ENCODE data around the gene OVAAL. TPM values are rescaled to one million over a fixed set of nuclear protein-coding genes. Genes with fewer than 3 reads are reported as not detected.

OVAAL gene
- total RNA-seq (2014; rRNA removed; shearing (Covaris generic)): 0.05 and 0.79 TPM in 2 replicates

DNA sequence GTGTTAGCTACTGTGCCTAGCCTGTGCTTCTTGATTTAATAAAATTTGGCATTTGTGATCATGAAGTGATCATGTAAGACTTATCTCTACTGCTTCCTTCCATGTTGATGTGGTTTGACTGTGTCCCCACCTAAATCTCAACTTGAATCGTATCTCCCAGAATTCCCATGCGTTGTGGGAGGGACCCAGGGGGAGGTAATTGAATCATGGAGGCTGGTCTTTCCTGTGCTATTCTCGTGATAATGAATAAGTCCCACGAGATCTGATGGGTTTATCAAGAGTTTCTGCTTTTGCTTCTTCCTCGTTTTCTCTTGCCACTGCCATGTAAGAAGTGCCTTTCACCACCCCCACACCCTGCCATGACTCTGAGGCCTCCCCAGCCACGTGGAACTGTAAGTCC lies at the start of gene OVAAL:
Gene OVAAL, plus strand, starts transcription at position 301 of the 400 bp plus-strand sequence.
- no peak for DNase-seq (ENCODE audit: low read depth)

DNA sequence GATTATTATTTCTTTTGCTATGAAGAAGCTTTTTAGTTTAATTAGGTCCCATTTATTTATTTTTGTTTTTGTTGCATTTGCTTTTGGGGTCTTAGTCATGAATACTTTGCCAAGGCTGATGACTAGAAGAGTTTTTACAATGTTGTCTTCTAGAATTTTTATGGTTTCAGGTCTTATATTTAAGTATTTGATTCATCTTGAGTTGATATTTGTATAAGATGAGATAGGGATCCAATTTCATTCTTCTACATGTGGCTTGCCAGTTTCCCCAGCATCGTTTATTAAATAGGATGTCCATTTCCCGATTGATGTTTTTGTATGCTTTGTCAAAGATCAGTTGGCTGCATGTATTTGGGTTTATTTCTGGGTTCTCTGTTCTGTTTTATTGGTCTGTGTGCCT lies 47.9 kb upstream of the OVAAL start:
- no peak for DNase-seq (ENCODE audit: low read depth)

DNA sequence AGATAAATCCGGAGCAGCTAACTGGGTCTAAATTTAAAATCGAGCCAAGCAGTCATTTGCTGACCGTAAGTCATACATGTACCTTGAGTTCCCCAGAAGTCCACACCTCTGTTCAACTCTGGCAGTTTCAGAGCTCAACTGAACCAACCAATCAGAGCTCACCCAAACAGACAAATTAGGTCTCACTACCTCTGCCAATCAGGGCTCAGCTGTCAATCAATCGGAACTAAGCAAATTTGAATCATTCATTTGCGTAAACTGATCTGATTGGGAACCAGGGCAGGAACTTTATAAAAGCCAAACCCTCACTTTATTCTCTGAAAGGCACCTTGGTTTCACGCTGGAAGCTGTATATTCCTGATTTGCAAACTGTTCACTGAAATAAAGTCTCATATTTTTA lies 45.2 kb upstream of the OVAAL start:
- DNase-seq (ENCODE audit: low read depth): no peak

DNA sequence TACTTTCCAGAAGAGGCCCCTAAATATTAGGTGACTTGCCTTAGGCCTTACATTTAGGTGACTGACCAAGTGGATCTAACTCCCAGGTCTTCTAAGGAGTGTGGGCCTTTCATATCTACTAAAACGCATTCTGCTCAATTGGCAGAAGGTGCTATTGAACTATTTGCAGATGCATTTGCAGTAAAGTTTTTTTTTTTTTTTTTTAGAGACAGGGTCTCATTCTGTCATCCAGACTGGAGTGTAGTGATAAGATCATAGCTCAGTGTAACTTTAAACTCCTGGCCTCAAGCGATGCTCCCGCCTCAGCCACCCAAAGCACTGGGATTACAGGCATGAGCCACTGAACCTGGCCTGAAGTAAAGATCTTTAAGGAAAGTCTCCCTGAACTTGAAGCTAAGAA lies 43.4 kb upstream of the OVAAL start:
- no peak for DNase-seq (ENCODE audit: low read depth)

DNA sequence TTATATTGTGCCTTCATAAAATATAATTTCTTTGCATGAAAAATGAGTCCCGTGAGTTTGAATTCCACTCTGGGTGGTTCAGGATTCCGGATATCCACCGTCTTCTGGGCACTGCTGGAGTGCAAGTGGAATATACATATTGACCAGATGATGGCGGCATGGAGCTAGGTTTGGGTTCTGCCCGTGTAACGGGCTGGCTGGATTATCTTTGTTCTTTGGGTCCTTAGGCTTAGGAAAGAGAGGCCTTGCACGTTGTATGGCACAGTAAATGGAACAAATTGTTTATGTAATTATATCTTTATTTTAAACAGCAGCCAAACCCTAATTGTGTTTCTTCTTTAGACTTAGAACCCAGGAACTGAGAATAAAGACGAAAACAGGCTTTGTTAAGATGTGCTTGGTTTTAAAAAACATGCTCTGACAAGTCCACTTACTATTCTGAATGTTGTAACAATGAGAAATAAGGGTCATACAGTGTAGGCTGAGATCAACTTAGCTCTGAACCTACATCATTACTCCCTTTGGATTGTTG lies 42.8 kb upstream of the OVAAL start:
- DNase-seq (ENCODE audit: low read depth): peak; percentile 77

DNA sequence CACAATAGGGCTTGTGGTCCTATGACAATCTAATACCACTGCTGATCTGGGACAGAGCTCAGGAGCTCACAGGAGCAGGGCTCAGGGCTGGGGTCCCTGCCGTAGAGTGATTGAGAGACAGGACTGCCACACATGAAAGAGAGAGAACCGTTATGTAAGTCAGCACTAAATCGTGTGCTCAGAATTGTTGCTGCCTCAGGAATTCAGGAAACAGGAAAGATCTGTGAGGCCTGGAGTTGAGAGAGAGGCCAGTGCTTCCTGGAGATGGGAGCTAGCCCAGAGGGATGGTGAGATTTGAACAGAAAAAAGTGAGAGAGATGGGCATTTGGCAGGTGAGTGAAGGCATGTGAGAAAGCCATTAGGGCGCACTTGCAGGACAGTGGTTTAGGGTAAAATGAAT lies 38.9 kb upstream of the OVAAL start:
- DNase-seq (ENCODE audit: low read depth): no peak

DNA sequence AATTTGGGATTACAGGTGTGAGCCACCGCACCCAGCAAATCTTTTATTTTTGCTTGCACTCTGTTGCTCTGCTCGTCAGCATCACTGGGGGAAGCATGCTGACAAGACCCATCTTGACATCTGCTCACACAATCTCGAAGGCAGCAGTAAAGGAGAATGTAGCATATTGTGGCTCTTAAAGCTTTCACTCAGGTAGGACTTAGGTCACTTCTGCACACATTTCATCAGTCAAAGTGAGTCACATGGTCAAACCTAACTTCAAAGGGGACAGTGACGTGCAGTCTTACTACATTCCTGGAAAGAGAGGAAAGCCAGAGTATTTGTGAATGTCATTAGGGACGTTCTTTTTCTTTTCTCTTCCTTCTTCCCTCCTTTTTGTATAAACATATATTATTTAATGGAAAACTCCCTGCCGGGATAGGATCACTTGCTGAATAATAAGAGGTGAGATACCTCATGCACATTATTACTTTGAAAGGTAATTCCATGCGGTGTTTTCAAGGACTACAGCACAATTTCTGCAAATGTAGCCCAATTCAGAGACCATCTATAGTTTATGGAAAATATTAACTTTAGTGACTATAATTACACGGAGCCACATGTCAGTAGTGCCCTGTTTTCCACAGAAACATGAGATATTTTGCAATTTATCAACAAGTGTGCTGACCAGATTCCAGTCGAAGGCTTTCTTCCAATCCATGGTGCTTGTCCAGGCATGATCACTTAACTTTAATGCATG lies 37.1 kb upstream of the OVAAL start:
- no peak for DNase-seq (ENCODE audit: low read depth)

DNA sequence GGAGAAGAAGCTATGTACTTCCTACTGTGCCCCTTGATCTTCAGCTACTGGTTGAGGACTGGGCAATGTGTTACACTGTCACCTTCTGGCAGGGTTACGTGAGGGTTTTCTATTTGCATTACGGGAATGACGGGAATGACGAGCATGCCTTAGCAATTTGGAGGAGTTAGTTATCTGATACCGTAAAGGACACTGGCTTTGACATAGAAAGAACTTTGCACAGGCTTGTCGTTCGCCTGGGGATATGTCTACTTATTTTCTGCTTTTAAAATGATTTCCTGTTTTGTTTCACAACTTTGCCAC lies 36.6 kb upstream of the OVAAL start:
- no peak for DNase-seq (ENCODE audit: low read depth)

DNA sequence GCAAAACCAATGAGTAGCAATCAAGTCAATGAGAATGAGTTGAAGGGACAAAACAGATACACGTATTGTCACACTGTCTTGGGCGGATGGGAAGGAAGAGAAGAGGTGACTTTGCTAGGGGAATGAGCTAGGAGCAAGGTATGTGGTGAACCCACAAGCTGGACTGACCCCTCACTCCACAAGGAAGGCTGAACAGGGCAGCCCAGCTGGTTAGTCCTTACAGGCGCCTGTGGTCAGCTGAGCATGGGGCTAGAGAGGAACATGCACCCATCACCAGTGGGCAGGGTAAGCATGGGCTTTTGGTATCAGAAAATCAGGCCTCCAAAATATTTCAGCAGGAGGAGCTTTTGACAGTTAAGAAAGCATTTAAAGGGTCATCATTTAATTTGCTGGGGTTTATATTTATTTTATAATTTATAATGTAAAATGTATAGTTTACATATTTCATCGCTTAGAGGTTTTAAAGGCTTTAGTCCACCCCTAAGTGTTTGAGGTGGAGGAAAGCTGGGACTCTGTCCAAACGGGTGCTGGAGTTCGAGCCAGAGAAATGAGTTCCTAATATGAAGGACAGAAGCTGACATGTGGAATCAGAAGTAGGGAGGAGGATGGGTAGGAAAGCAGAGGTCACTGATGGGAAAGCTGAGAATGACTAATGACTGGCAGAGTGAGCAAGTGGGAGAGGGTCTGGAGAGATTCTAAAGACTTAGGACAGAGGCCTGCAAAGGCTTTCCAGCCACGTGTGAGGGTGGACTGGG lies 34.4 kb upstream of the OVAAL start:
- DNase-seq (ENCODE audit: low read depth): no peak

DNA sequence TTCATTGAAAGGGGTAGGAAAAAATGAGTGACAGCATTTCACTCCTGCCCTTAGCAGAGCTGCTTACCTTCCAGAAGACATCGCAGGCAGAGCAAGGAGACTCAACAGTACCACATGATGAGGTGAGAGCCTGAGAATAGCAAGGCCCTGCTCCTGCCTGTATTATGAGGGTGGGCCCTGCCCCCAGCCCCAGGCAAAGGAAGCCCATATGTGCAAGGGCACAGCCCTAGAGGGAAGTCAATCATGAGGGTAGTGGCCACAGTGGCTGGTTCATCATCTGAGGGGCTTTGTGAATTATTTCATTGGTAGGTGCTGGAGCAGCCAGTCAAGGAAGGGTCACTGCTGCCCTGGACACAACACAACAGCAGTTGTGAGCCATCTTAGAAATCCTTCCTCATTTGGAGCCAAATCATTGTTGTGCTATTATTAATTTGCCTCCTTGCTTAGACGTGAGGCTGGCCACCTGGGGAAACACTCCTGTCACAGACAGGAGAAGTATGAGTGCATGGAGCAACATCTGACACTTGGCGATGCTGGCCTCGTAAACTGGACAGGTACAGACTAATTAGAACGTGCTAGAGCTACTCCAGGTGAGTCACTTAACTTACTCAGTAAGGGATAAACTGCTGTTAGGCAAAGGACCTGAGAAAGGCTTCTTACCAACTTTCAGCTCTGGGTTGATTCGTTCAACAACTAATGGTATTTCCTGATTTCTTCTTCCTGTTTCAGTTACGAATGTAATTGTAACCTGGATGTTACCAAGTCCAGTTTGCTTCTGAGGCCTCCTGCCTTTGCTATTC lies 33.6 kb upstream of the OVAAL start:
- DNase-seq (ENCODE audit: low read depth): no peak

DNA sequence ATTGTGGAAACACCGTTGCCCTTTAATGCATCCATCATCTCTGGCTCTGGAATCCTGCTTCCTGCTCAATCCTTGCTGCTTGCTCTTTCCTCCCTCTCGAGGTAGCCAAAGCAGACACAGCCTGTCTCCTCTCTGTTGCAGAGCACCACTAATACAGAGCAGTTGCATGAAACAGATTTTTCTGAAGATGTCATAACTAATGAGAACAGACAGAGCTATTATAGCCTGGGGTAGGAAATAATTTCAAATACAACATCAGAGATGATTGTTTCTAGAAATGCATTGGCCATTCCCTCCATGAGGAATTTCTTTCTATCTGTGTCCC lies 33.1 kb upstream of the OVAAL start:
- DNase-seq (ENCODE audit: low read depth): no peak

DNA sequence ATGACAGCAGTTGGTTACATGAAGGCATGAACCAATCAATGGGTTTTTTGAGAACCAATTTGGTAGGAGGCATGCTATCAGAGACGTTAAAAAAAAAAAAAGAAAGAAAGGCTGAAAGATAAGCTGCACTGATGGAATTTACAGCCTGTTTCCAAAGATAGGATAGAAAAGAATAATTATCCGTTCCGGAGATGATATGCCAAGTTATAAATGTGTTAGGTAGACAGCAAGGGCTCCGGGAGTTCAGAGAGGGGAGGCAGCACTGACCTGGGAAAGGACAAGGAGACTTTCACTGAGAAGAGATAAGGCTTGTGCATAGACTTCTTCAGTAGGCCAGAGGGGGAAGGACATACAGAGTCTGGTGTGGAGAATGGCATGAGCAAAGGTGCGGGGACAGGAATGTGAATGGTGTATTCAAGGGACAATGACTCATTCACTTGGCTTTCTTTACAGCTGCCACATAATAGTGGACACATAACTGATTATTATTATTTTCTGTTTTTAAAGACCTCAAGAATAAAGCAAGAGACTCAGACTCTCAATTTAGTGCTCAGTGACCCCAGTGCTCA lies 31.6 kb upstream of the OVAAL start:
- peak; percentile 75 for DNase-seq (ENCODE audit: low read depth)

DNA sequence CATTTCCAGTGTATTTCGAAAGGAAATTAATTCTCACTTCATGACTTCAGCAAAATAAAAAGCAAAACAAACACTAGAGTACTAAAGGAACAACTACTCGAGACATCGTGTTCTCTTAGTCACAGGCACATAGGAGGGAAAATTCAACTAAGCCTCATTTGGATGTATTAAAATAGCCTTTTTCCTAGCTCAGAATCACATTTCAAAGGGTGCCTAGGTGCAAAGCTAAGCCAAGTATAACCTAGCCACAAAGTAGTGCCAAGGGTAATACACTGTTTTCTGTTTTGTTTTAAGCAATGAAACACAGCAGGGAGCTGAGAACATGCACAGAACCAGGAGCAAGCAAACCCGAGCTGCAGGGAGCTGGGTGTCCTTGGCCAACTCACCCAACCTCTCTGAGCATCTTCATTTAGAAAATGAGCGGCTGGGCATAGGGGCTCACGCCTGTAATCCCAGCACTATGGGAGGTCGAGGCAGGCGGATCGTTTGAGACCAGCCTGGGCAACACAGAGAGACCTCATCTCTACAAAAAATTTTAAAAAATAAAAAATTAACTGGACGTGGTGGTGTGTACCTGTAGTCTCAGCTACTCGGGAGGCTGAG lies 29.8 kb upstream of the OVAAL start:
- DNase-seq (ENCODE audit: low read depth): no peak

DNA sequence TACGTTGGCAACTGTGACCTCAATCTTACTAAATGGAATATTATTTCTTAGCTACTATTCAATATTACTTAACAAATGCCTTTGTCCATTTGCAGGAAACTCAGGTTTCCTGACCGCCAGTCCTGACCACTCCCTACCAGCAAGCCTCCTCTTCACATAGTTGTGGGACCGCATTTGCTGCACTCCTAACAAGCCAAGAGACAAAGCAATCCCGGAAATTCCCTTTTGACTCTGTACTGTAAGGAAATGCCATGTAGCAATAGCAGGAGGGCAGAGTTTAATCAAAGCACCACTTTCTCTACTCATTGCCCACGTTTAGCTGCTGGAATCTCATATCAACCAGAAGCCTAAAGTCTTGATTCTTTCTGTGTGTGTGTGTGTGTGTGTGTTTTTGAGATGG lies 28.3 kb upstream of the OVAAL start:
- DNase-seq (ENCODE audit: low read depth): peak; percentile 89

DNA sequence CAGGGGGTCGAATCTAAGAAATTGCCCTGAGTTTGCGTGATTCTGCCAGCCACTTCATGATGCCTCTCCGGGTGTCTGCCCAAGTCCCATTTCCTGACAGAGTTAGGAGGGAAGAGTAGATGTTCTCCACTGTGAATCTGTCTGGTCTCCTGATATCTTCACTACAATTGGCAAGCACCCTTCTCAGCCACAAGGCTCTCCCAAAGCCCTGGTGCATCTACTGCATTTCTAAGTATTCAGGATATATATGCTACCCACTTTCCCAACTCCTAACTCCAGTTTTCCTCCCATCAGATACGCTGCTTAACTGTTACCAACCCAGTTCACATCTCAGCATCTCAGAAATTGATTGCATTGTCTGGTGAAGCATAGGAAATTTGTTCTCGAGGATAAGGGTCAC lies 25.9 kb upstream of the OVAAL start:
- no peak for DNase-seq (ENCODE audit: low read depth)

DNA sequence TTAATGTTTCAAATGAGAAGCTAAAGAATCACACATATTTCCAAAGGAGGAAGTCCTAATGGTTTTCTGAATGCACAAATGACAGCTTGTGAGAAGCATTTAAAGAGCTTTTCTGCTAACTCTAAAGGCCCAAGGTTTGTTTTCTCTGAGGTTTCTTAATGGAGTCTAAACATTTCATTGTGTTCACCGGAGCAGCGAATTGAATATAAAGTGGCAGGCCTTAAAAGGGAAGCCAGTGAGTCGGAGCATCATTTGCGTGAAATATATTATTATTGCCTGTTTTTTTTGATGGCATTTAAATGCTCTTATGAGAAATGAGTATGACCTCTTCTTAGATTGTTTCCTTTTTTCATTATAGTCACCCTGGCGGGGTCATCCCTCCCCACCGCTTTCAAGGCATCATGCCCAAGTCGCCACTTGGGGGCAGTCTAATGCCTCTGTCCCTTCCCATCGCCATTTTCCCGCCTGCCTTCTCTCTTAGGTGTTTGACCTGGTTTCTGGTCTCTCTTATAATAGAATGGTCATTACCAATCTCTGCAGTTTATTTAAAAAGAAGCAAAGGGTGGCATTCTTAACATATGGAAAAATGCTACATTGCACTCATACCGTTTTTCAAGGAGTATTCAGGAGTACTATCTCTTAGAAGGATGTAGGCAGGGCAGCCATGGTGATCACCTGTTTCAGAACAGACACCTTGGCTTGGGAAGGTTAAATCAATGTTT lies 25.3 kb upstream of the OVAAL start:
- DNase-seq (ENCODE audit: low read depth): peak; percentile 69

DNA sequence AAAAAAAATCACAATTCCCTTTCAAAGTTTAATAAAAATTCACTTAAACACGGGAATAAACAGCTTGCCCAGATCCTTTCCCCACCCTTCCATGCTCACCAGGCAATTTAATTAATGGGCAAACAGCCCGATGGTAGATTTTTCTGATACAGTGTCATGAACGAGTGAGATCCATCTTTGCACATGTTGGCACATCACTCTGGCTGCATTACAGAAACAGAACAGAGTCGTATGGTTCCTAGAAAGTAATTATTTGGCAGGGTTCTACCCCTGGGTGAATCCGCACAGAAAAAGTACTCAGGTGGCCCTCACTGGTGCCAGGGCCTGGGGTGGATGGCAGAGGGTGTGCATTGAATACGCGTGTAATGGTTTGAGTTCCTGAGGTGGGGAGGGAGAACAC lies 24.6 kb upstream of the OVAAL start:
- no peak for DNase-seq (ENCODE audit: low read depth)

DNA sequence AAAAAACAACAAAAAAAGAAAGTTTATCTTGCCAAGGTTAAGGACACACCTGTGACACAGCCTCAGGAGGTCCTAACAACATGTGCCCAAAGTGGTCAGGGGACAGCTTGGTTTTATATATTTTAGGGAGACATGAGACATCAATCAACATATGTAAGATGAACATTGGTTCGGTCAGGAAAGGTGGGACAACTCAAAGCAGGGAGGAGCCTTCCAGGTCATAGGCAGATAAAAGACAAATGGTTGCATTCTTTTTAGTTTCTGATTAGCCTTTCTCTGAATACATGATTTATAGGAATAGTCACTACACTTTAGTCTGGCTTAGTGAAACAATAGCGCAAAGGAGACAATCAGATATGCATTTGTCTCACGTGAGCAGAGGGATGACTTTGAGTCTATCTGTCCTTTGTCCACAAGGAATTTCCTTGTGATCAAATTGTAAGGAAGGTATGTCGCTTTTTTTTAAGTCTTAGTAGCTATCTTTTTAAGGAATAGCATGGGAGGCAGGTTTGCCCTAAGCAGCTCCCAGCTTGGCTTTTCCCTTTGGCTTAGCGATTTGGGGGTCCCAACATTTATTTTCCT lies 23.3 kb upstream of the OVAAL start:
- DNase-seq (ENCODE audit: low read depth): no peak

DNA sequence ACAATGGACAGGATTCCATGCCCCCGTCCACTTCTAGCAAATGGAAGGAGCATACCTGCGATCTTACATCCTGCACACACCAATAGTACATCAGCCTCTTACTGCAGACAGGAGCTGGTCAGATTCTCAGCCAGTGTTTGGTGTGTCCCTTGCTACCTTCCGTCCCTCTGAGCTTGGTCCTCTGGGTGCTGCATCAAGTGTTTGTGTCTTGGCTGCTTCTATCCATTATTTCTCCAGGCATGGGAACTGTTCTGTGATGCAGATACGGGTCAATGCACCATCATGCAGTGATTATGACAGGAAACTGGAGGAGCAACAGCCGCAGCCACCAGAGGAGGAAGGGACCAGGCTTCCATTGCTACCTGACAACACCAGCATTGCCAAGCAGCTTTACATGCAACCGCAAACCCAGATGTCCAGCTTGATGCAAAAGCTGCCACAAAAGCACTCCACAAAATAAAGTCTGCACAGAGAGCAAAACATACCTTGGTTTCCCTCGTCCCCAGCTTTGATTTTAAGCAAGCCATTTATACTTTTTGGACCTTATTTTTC lies 21.9 kb upstream of the OVAAL start:
- DNase-seq (ENCODE audit: low read depth): no peak

DNA sequence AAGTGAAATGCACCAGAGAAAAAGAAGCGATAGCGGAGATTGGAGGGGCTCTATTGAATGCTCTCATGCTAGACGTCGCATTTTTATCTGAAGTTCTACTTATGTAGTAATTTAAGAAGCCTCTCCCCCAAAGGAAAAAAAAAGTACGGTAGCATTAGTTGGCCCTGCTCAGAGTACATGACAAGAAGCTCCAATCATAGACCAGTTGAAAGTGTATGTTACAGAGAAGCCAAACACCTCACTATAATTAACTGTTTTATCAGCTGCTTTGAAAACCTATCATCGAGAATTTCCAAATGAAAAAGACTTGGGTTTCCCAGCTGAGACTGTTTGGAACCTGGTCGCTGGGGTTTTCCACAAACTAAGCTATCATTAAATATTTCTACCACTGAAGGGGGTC lies 19.6 kb upstream of the OVAAL start:
- no peak for DNase-seq (ENCODE audit: low read depth)
